Effector CD8-positive, alpha-beta T cell (primary cell): ENCODE measurements around the gene CTNNB1.
"Not testable (repeated sequence)": the region's sequence is repeated elsewhere in the genome, so short reads cannot be mapped to it uniquely, and the experiment has no call there.

Experiments
- DNase-seq: peaks from one replicate; lab custom pipeline; 2025; lab: John Stamatoyannopoulos, UW

The CTNNB1 gene

DNA sequence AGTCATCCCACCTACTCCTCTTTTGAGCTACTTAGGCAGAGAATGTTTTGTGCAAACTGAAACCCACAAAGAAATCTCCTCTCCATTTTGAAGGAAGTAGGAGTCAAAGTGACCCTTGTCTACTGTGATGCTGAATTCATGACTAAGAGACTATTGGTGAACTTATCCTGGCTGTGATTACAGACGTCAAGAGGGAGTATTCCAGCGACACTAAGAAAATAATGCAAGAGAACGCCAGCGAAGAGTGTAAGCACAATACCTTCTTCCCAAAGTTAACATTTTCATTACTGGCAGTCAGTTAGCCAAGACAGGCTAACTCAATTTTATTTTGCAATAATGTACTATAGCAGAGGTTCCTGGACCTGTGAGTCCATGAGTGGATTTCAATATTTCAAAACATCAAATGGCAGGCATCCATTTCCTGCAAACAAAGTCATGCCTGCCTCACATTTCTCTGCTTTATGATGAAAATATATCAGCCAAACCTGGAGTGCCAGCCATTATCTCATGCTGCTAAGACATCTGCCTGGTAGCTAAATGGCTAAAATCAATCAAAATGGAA, 59.0 kb downstream of the CTNNB1 start:
- DNase-seq = no peak

GRCh38 chr3:41259449-41260062, 60.3 kb downstream of the CTNNB1 start:
- no peak for DNase-seq

DNA sequence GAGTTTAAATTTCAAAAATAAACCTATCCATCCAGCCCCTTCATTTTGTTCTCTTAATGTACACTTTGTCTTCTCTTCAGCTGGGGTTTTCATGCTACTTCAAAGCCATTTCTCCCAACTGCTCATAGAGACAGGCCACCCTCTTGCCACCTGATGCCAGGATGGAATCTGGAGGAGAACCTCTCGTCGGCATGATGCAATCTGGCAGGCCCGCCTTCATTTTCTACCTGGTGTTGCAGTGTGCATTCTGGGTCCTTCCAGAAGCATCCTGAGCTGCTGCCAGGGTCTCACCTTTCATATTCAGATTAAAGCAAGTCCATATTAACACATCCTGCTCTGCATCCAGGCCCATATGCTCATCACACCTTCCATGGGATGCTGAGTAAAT, 60.8 kb downstream of the CTNNB1 start:
- no peak for DNase-seq

GRCh38 chr3:41265011-41265545, 65.8 kb downstream of the CTNNB1 start:
- DNase-seq = no peak

- no peak for DNase-seq
These were observed 66.5 kb downstream of the CTNNB1 start for GRCh38 chr3:41265823-41266273.

GRCh38 chr3:41267975-41268640, 68.8 kb downstream of the CTNNB1 start:
- no peak for DNase-seq

GRCh38 chr3:41272667-41273066, 73.4 kb downstream of the CTNNB1 start:
- no peak for DNase-seq

- DNase-seq = no peak
These were observed 75.8 kb downstream of the CTNNB1 start for GRCh38 chr3:41274944-41275668.

- DNase-seq = no peak
These were observed 76.9 kb downstream of the CTNNB1 start for GRCh38 chr3:41276191-41276590.

DNA sequence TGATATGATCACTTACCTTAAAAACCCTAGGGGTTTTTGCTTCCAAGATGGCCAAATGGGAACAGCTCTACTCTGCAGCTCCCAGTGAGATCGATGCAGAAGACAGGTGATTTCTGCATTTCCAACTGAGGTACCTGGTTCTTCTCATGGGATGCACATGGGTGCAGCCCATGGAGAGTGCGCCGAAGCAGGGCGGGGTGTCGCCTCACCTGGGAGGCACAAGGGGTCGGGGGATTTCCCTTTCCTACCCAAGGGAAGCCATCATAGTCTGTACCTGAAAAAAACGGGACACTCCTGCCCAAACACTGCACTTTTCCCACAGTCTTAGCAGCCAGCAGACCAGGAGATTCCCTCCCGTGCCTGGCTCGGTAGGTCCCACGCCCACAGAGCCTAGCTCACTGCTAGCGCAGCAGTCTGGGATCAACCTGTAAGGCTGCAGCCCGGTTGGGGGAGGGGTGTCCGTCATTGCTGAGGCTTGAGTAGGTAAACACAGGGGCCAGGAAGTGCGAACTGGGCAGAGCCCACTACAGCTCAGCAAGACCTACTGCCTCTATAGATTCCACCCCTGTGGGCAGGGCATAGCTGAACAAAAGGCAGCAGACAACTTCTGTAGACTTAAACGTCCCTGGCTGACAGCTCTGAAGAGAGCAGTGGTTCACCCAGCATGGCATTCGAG, 78.6 kb downstream of the CTNNB1 start:
- DNase-seq = no peak

DNA sequence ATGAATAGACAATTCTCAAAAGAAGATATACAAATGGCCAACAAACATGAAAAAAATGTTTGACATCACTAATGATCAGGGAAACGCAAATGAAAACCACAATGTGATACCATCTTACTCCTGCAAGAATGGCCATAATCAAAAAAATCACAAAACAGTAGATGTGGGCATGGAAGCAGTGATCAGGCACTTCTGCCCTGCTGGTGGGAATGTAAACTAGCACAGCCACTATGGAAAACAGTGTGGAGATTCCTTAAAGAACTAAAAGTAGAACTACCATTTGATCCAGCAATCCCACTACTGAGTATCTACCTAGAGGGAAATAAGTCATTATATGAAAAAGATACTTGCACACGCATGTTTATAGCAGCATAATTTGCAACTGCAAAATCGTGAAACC, 85.6 kb downstream of the CTNNB1 start:
- DNase-seq = not testable (repeated sequence)

GRCh38 chr3:41286305-41286704, 87.0 kb downstream of the CTNNB1 start:
- DNase-seq = no peak

DNA sequence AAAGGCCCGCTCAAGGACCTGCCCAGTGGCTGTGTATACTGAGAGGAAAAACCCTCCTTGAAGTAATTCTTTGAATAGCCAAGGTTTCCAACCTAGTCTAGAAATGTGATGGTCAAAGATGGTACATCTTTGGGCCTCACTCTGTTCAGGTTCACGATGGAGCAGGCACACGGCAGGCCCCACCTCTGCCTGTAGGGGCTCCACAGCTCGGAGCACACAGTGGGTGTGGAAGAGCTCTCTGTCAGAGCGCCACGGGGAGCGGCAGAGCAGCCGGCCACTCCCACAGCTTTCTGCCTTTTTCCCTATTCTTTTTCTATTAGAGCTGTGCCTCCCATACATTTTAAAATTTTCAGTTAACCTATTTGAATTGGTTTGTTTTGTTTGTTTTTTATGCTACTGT, 89.5 kb downstream of the CTNNB1 start:
- no peak for DNase-seq
